Naive thymus-derived CD4-positive, alpha-beta T cell (primary cell): ENCODE measurements around the gene HSD11B1L. TPM values are rescaled to one million over a fixed set of nuclear protein-coding genes. Genes with fewer than 3 reads are reported as not detected.
A peak's percentile ranks its signal among the peaks of the same experiment; 100 is the strongest.

Experiments
- ATAC-seq: fragments of 150-1000 bp; cut with Tn5 transposase; 2 replicates; pipeline ENCODE4 v1.10.0; 2021; ENCODE audit warnings: mild to moderate bottlenecking, moderate library complexity
- CTCF ChIA-PET: fragments of 350-600 bp; sonication (Branson Sonifier 250); formaldehyde crosslinking; loops from one replicate; lab custom pipeline; 2021; ENCODE audit warnings: antibody characterized with exemption; lab: Charles Lee
- POLR2A ChIA-PET: fragments of 350-600 bp; sonication (Branson Sonifier 250); formaldehyde crosslinking; loops from one replicate; lab custom pipeline; 2021; ENCODE audit warnings: antibody characterized with exemption, inconsistent platforms; lab: Charles Lee
- DNase-seq, 9 donors: peaks; one replicate each; pipeline versions ENCODE4 v3.0.0 to v3.0.0-alpha.2; 2020 to 2022; ENCODE audit warnings: mixed read lengths in 1 of 9
- H3K27ac ChIP-seq: one replicate; pipeline ENCODE4 v1.7.0; 2013; ENCODE audit warnings: mild to moderate bottlenecking, low read depth, low read length, moderate library complexity
- H3K27me3 ChIP-seq, 2 donors: one replicate each; pipeline ENCODE4 v1.7.0; 2013; ENCODE audit warnings: low read length in 2 of 2, mild to moderate bottlenecking in 2 of 2, moderate library complexity in 2 of 2; ENCODE audit not compliant: control insufficient read depth in 2 of 2, insufficient read depth in 2 of 2
- H3K36me3 ChIP-seq, 3 experiments: 1 replicate in 2 of 3; 2 replicates in 1 of 3; pipeline ENCODE4 v1.7.0; 2013; ENCODE audit warnings: low read length in 3 of 3, mild to moderate bottlenecking in 3 of 3, moderate library complexity in 1 of 3; ENCODE audit not compliant: insufficient read depth in 3 of 3, control insufficient read depth in 2 of 3
- H3K4me1 ChIP-seq, 2 donors: one replicate each; pipeline ENCODE4 v1.7.0; 2013; ENCODE audit warnings: low read length in 2 of 2, mild to moderate bottlenecking in 2 of 2, moderate library complexity in 1 of 2; ENCODE audit not compliant: control insufficient read depth in 2 of 2, insufficient read depth in 2 of 2
- H3K4me3 ChIP-seq: 2 replicates; pipeline ENCODE4 v1.7.0; 2013; ENCODE audit warnings: mild to moderate bottlenecking, low read length
- H3K9me3 ChIP-seq, 3 experiments: 1 replicate in 2 of 3; 2 replicates in 1 of 3; pipeline ENCODE4 v1.7.0; 2013; ENCODE audit warnings: low read length in 3 of 3; ENCODE audit not compliant: control insufficient read depth in 2 of 3
- H3K27ac Mint-ChIP-seq, 9 donors: one replicate each; pipeline ENCODE4 v1.8.0; 2020 to 2022; ENCODE audit warnings: mixed read lengths in 9 of 9, mild to moderate bottlenecking in 8 of 9, moderate library complexity in 5 of 9, inconsistent platforms in 2 of 9
- H3K27me3 Mint-ChIP-seq, 5 donors: one replicate each; pipeline ENCODE4 v1.8.0; 2021 to 2022; ENCODE audit warnings: mixed read lengths in 5 of 5, mild to moderate bottlenecking in 1 of 5
- H3K36me3 Mint-ChIP-seq, 5 donors: one replicate each; pipeline ENCODE4 v1.8.0; 2020 to 2022; ENCODE audit warnings: mixed read lengths in 5 of 5, mild to moderate bottlenecking in 3 of 5, inconsistent platforms in 1 of 5
- H3K4me1 Mint-ChIP-seq, 7 donors: one replicate each; pipeline ENCODE4 v1.8.0; 2020 to 2022; ENCODE audit warnings: mixed read lengths in 7 of 7, mild to moderate bottlenecking in 3 of 7, inconsistent platforms in 1 of 7
- H3K4me3 Mint-ChIP-seq, 10 donors: one replicate each; pipeline ENCODE4 v1.8.0; 2020 to 2022; ENCODE audit warnings: mild to moderate bottlenecking in 10 of 10, mixed read lengths in 10 of 10, moderate library complexity in 6 of 10, inconsistent platforms in 2 of 10
- H3K9me3 Mint-ChIP-seq, 11 donors: one replicate each; pipeline ENCODE4 v1.8.0; 2020 to 2022; ENCODE audit warnings: mixed read lengths in 11 of 11, mild to moderate bottlenecking in 4 of 11, inconsistent platforms in 1 of 11, moderate library complexity in 1 of 11
- intact Hi-C, 2 donors: fragments of 100-400 bp; cut with micrococcal nuclease; formaldehyde crosslinking; loops; one replicate each; pipeline ENCODE4 v1.15.1; 2023
- polyA plus RNA-seq, 2 donors: library from polyadenylated mRNA; unstranded; fragments of 300-500 nt; fragmentation: Illumina TruSeq; gene quantifications; one replicate each; pipeline ENCODE4 v1.2.3, GENCODE V29; 2021
- total RNA-seq, 6 experiments: library from RNA in 5 of 6; stranded (reverse) in 5 of 6; gene quantifications; 1 replicate in 5 of 6; 2 replicates in 1 of 6; pipeline ENCODE4 v1.2.3 and lab custom pipeline; 2021 to 2026

HSD11B1L gene
- total and polyA plus RNA-seq, 7 experiments from 2014 or later = 2.8 to 9.6 (median 4.8) TPM

GRCh38 chr19:5717215-5717935, 36.5 kb downstream of the HSD11B1L start:
- H3K27me3 ChIP-seq = no peaks in the 10 kb centered on the region
- intact Hi-C loops = no loop called here
- no peak overlapping the region for H3K4me3 ChIP-seq
- Mint-ChIP-seq H3K9me3 (peaks cover 0 to 7% (median 0%) of the 10 kb centered on the region in 11 donors), H3K27ac (peak overlapping the region in 4 of 9 donors; percentile 61 to 77 (median 69)), H3K4me1 (peaks cover 9 to 42% (median 29%) of the 10 kb centered on the region in 7 donors), H3K36me3 (peaks cover 0 to 12% (median 4%) of the 10 kb centered on the region in 5 donors), H3K4me3 (peak overlapping the region in 9 of 10 donors; percentile 34 to 96 (median 62)), H3K27me3 (peaks cover 0 to 2% (median 0%) of the 10 kb centered on the region in 5 donors)
- H3K9me3 ChIP-seq = no peaks in the 10 kb centered on the region
- ChIA-PET POLR2A (interaction anchor here (0.7 to 1.8 kb wide), 4 partner anchors 27 to 95 kb away, joined by 3 to 5 read pairs (median 4); partner anchors contain the start of genes RPL36, SAFB and SAFB2), CTCF (interaction anchor here (0.7 kb wide), 1 partner anchor 11 kb away, joined by 3 read pairs; no protein-coding TSS in a partner anchor)
- H3K4me1 ChIP-seq = peaks cover 12 to 16% of the 10 kb centered on the region in 2 donors
- no peak for ATAC-seq
- peaks cover 0 to 32% (median 5%) of the 10 kb centered on the region in 3 experiments for H3K36me3 ChIP-seq
- peak overlapping the region; percentile 51 for H3K27ac ChIP-seq
- DNase-seq = no peak

- peak overlapping the region; percentile 69 to 96 (median 90) for H3K4me3 Mint-ChIP-seq
- peaks cover 0 to 12% (median 3%) of the 10 kb centered on the region in 5 donors for H3K36me3 Mint-ChIP-seq
- DNase-seq (peak in 1 of 9 donors; percentile 62), ATAC-seq (no peak)
- no peak overlapping the region for H3K4me3 ChIP-seq
- H3K9me3 ChIP-seq = no peaks in the 10 kb centered on the region
- H3K27me3 ChIP-seq = no peaks in the 10 kb centered on the region
- H3K27me3 Mint-ChIP-seq = peaks cover 0 to 2% (median 0%) of the 10 kb centered on the region in 5 donors
- H3K36me3 ChIP-seq = peaks cover 0 to 25% (median 5%) of the 10 kb centered on the region in 3 experiments
- ChIA-PET CTCF (interaction anchor here (0.7 kb wide), 1 partner anchor 12 kb away, joined by 3 read pairs; no protein-coding TSS in a partner anchor), POLR2A (interaction anchor here (0.8 to 3.0 kb wide), 4 partner anchors 10 to 72 kb away, joined by 3 to 11 read pairs (median 4); partner anchors contain the start of genes DUS3L and RPL36)
- intact Hi-C loops = no loop called here
- peak overlapping the region in 7 of 9 donors; percentile 79 to 97 (median 92) for H3K27ac Mint-ChIP-seq
- H3K27ac ChIP-seq = peak overlapping the region; percentile 97
- peaks cover 12 to 16% of the 10 kb centered on the region in 2 donors for H3K4me1 ChIP-seq
- H3K9me3 Mint-ChIP-seq = peaks cover 0 to 7% (median 0%) of the 10 kb centered on the region in 11 donors
- H3K4me1 Mint-ChIP-seq = peaks cover 9 to 42% (median 29%) of the 10 kb centered on the region in 7 donors
Measured at GRCh38 chr19:5718037-5718578, 37.3 kb downstream of the HSD11B1L start.

GRCh38 chr19:5718579-5719273, 37.9 kb downstream of the HSD11B1L start:
- H3K4me1 ChIP-seq = peaks cover 12 to 16% of the 10 kb centered on the region in 2 donors
- CTCF ChIA-PET = no interaction called here
- Mint-ChIP-seq H3K4me3 (peak overlapping the region; percentile 83 to 96 (median 92)), H3K36me3 (peaks cover 0 to 12% (median 3%) of the 10 kb centered on the region in 5 donors), H3K9me3 (peaks cover 0 to 7% (median 0%) of the 10 kb centered on the region in 11 donors), H3K27ac (peak overlapping the region; percentile 79 to 97 (median 92)), H3K4me1 (peaks cover 9 to 42% (median 29%) of the 10 kb centered on the region in 7 donors), H3K27me3 (peaks cover 0 to 2% (median 0%) of the 10 kb centered on the region in 5 donors)
- no peaks in the 10 kb centered on the region for H3K27me3 ChIP-seq
- POLR2A ChIA-PET = interaction anchor here (0.5 to 3.0 kb wide), 10 partner anchors 11 to 1472 kb away, joined by 3 to 11 read pairs (median 3); partner anchors contain the start of genes DUS3L, RPL36, SAFB and SAFB2
- intact Hi-C loops = no loop called here
- ATAC-seq (no peak), DNase-seq (peak in 1 of 9 donors; percentile 51)
- H3K36me3 ChIP-seq = peaks cover 0 to 19% (median 4%) of the 10 kb centered on the region in 3 experiments
- H3K27ac ChIP-seq = peak overlapping the region; percentile 97
- no peaks in the 10 kb centered on the region for H3K9me3 ChIP-seq
- peak overlapping the region; percentile 86 for H3K4me3 ChIP-seq

- no peak for ATAC-seq
- peaks cover 9 to 42% (median 29%) of the 10 kb centered on the region in 7 donors for H3K4me1 Mint-ChIP-seq
- POLR2A ChIA-PET = interaction anchor here (0.5 to 3.0 kb wide), 15 partner anchors 11 to 1472 kb away, joined by 3 to 32 read pairs (median 3); partner anchors contain the start of genes DUS3L, NDUFA11, RPL36 and SAFB
- H3K4me3 Mint-ChIP-seq = peak overlapping the region; percentile 87 to 96 (median 93)
- H3K9me3 Mint-ChIP-seq = peaks cover 0 to 7% (median 0%) of the 10 kb centered on the region in 11 donors
- Histone ChIP-seq H3K27me3 (no peaks in the 10 kb centered on the region), H3K27ac (peak overlapping the region; percentile 97), H3K4me1 (peaks cover 12 to 16% of the 10 kb centered on the region in 2 donors), H3K4me3 (peak overlapping the region; percentile 86), H3K9me3 (no peaks in the 10 kb centered on the region), H3K36me3 (peaks cover 0 to 14% (median 0%) of the 10 kb centered on the region in 3 experiments)
- peaks cover 0 to 2% (median 0%) of the 10 kb centered on the region in 5 donors for H3K27me3 Mint-ChIP-seq
- intact Hi-C loops = no loop called here
- CTCF ChIA-PET = interaction anchor here (0.6 kb wide), 1 partner anchor 78 kb away, joined by 4 read pairs; no protein-coding TSS in a partner anchor
- H3K27ac Mint-ChIP-seq = peak overlapping the region; percentile 79 to 98 (median 95)
- DNase-seq = peak in 1 of 9 donors; percentile 40
- H3K36me3 Mint-ChIP-seq = peaks cover 0 to 8% (median 3%) of the 10 kb centered on the region in 5 donors
Measured at GRCh38 chr19:5719274-5719960, 38.6 kb downstream of the HSD11B1L start.

- Mint-ChIP-seq H3K36me3 (peaks cover 0 to 8% (median 3%) of the 10 kb centered on the region in 5 donors), H3K4me3 (peak within 1 kb of the TSS; percentile 87 to 96 (median 93)), H3K4me1 (peaks cover 9 to 42% (median 29%) of the 10 kb centered on the region in 7 donors), H3K27me3 (peaks cover 0 to 2% (median 0%) of the 10 kb centered on the region in 5 donors), H3K27ac (peak within 1 kb of the TSS; percentile 94 to 98 (median 95)), H3K9me3 (peaks cover 0 to 7% (median 0%) of the 10 kb centered on the region in 11 donors)
- ChIA-PET POLR2A (interaction anchor here (0.6 to 3.0 kb wide), 11 partner anchors 29 to 183 kb away, joined by 3 to 32 read pairs (median 10); partner anchors contain the start of genes DUS3L, NDUFA11, RPL36 and SAFB), CTCF (interaction anchor here (0.6 to 1.5 kb wide), 7 partner anchors 31 to 690 kb away, joined by 3 to 10 read pairs (median 4); partner anchors contain the start of gene RPL36)
- Histone ChIP-seq H3K4me1 (peaks cover 12 to 16% of the 10 kb centered on the region in 2 donors), H3K27ac (peak within 1 kb of the TSS; percentile 97), H3K27me3 (no peaks in the 10 kb centered on the region), H3K36me3 (peaks cover 0 to 14% (median 0%) of the 10 kb centered on the region in 3 experiments), H3K4me3 (peak within 1 kb of the TSS; percentile 86), H3K9me3 (no peaks in the 10 kb centered on the region)
- ATAC-seq (peak; percentile 95), DNase-seq (peak; percentile 96 to 100 (median 98))
- intact Hi-C loops = loop anchor here (1.0 to 10.0 kb wide), 13 partner anchors 30 to 1249 kb away; partner anchors contain the start of genes FEM1A (in 2 of the 2), MICOS13 (in 2 of the 2), RANBP3 (in 2 of the 2) and RPL36 (in 2 of the 2)
Measured at GRCh38 chr19:5719961-5720790, 39.3 kb downstream of the HSD11B1L start, which contains the start of the genes CATSPERD and LONP1. TSS of gene CATSPERD (plus strand) at chr19:5720637. CDS start at chr19:5720738, 101 bp downstream. TSS of gene LONP1 (minus strand) at chr19:5720146. CDS start at chr19:5720132, 14 bp downstream.
